ENCODE results near the gene UPP1. TPM values are rescaled to one million over a fixed set of nuclear protein-coding genes. Genes with fewer than 3 reads are reported as not detected.
A peak's percentile ranks its signal among the peaks of the same experiment; 100 is the strongest.

UPP1 gene
- total and polyA plus RNA-seq, 2 of the 4 experiments (the other 2 are of a cell fraction) = 3.9 to 14.5 TPM

GRCh38 chr7:48139459-48139858, 50.4 kb downstream of the UPP1 start:
- no peak overlapping the region for H3K4me2 ChIP-seq (ENCODE audit: low read depth, low read length)
- TF ChIP-seq CTCF (conservative IDR thresholded peaks at IDR 0.05; ENCODE audit: low read depth, low read length) = peak; percentile 46
- TF ChIP-seq CEBPB (IDR thresholded peaks at IDR 0.05; ENCODE audit: low read depth, low read length) = no peak
- TF ChIP-seq MXI1 (IDR thresholded peaks at IDR 0.05; ENCODE audit: borderline replicate concordance, low read depth, low read length) = no peak
- peak; percentile 46 for TF ChIP-seq RAD21 (IDR thresholded peaks at IDR 0.05; ENCODE audit: low read length)
- peak; percentile 30 for TF ChIP-seq SMC3 (IDR thresholded peaks at IDR 0.05; ENCODE audit: low read depth, low read length)
- TF ChIP-seq RCOR1 (IDR thresholded peaks at IDR 0.05; ENCODE audit: insufficient replicate concordance, low read length) = no peak
- no peak for TF ChIP-seq FOS (IDR thresholded peaks at IDR 0.05; ENCODE audit: low read depth, low read length)
- no peak for TF ChIP-seq ELK1 (IDR thresholded peaks at IDR 0.05; ENCODE audit: borderline replicate concordance, low read depth, low read length)
- no peak for TF ChIP-seq MAFK (IDR thresholded peaks at IDR 0.05; ENCODE audit: low read depth, low read length)
- H3K4me3 ChIP-seq (ENCODE audit: insufficient read depth, low read depth, low read length) = no peak overlapping the region
- no peak overlapping the region for H4K8ac ChIP-seq (ENCODE audit: low read depth in 2 of 2, low read length in 2 of 2)
- no peak overlapping the region for H3K27ac ChIP-seq (ENCODE audit: insufficient read depth, low read length)
- in situ Hi-C loops (cut with MboI; ENCODE audit: low sequenced_read_pairs) (no loop called here), intact Hi-C loops (cut with micrococcal nuclease) (no loop called here), dilution Hi-C loops (cut with HindIII; ENCODE audit: low sequenced_read_pairs, unreplicated experiment) (no loop called here)
- H3K9me1 ChIP-seq (ENCODE audit: insufficient read depth, low read length) = no peaks in the 10 kb centered on the region; the same call in 1 of the 2 replicates
- H3K36me3 ChIP-seq (ENCODE audit: control insufficient read depth, insufficient read depth, low read length) = no peaks in the 10 kb centered on the region
- no peak overlapping the region for H2BK5ac ChIP-seq (ENCODE audit: low read depth, low read length, poor library complexity, severe bottlenecking)
- peaks cover 3% of the 10 kb centered on the region; the same call in 1 of the 2 replicates for H3K4me1 ChIP-seq (ENCODE audit: control insufficient read depth, insufficient read depth, low read length)
- no peak overlapping the region for H2AK9ac ChIP-seq (replicated peaks; ENCODE audit: low read depth, low read length, poor library complexity)
- H4K91ac ChIP-seq (ENCODE audit: insufficient read depth, low read depth, low read length) = no peak overlapping the region
- BruUV-seq (replicated peaks) = no TSS peak
- no peak overlapping the region for H2AK5ac ChIP-seq (ENCODE audit: low read depth, low read length)
- no peak overlapping the region; the same call in 1 of the 2 replicates for H2BK120ac ChIP-seq (ENCODE audit: low read depth, low read length)
- H3K79me1 ChIP-seq (ENCODE audit: low read depth in 1 of 2, low read length in 2 of 2) = no peaks in the 10 kb centered on the region
- CTCF ChIA-PET = interaction anchor here (0.6 kb wide), 4 partner anchors 11 to 1262 kb away, joined by 3 to 6 read pairs (median 4); no protein-coding TSS in a partner anchor
- no peaks in the 10 kb centered on the region for H3K9me3 ChIP-seq (ENCODE audit: control insufficient read depth, insufficient read depth, low read length)
- no peak overlapping the region for H3K56ac ChIP-seq (ENCODE audit: extremely low read depth, insufficient read depth, low read length)
- H4K5ac ChIP-seq (ENCODE audit: low read depth, low read length) = no peak overlapping the region
- WGBS, 2 experiments (ENCODE audit: extremely low coverage in 2 of 2, insufficient read length in 1 of 2) = no CpG with 5 or more reads among the region's 3 CpGs
- no peak overlapping the region for H3K18ac ChIP-seq (ENCODE audit: low read depth, low read length)
- POLR2A ChIA-PET (ENCODE audit: unreplicated experiment) = interaction anchor here (0.6 kb wide), 2 partner anchors 9 to 332 kb away, joined by 4 to 5 read pairs; no protein-coding TSS in a partner anchor
- H3K14ac ChIP-seq (replicated peaks; ENCODE audit: low read depth, low read length) = no peak overlapping the region
- H4K20me1 ChIP-seq (ENCODE audit: insufficient read depth, low read length) = no peaks in the 10 kb centered on the region
- DNase-seq (peak; percentile 28), ATAC-seq (ENCODE audit: low read depth) (no peak)
- H3K27me3 ChIP-seq (ENCODE audit: control insufficient read depth, insufficient read depth, low read length) = no peaks in the 10 kb centered on the region; the same call in 1 of the 2 replicates
- no peak overlapping the region for H3K23ac ChIP-seq (ENCODE audit: low read depth, low read length)
- H3K4ac ChIP-seq (ENCODE audit: low read depth, low read length) = no peak overlapping the region
- no peak overlapping the region for H2AFZ ChIP-seq (replicated peaks; ENCODE audit: low read length, poor library complexity)
- H3K9ac ChIP-seq (ENCODE audit: low read depth, low read length) = no peak overlapping the region
- no peak overlapping the region for H2BK20ac ChIP-seq (ENCODE audit: low read depth, low read length)
- H2BK15ac ChIP-seq (ENCODE audit: low read depth, low read length) = no peak overlapping the region

All from IMR-90 (cell line).